ENCODE data around the gene ROR2. TPM values are rescaled to one million over a fixed set of nuclear protein-coding genes. Genes with fewer than 3 reads are reported as not detected.

ROR2 gene
- total and polyA plus RNA-seq, 4 donors: 0.13 to 0.84 (median 0.52) TPM

- Histone ChIP-seq H3K4me1 (ENCODE audit: control insufficient read depth in 4 of 4, insufficient read depth in 4 of 4, low read length in 3 of 4) (peaks cover 0 to 6% (median 0%) of the 10 kb centered on the region in 4 donors), H3K27me3 (ENCODE audit: control insufficient read depth in 4 of 4, insufficient read depth in 4 of 4, low read length in 3 of 4) (peaks cover 0 to 3% (median 0%) of the 10 kb centered on the region in 4 donors), H3K9me3 (ENCODE audit: control insufficient read depth in 4 of 4, low read length in 3 of 4) (no peaks in the 10 kb centered on the region), H3K9ac (ENCODE audit: low read depth in 1 of 2, low read length in 2 of 2) (no peak overlapping the region), H3K27ac (ENCODE audit: low read depth in 1 of 2, low read length in 2 of 2) (no peak overlapping the region), H3K4me3 (ENCODE audit: low read depth in 1 of 3, low read length in 3 of 3) (no peak overlapping the region), H3K36me3 (ENCODE audit: control insufficient read depth in 4 of 4, insufficient read depth in 3 of 4, low read depth in 1 of 4, low read length in 3 of 4) (no peaks in the 10 kb centered on the region)
- WGBS: 32% methylated on average over 1 of the region's 1 CpG
- TF ChIP-seq GABPA (IDR thresholded peaks at IDR 0.05 in 1 of 2, conservative IDR thresholded peaks at IDR 0.05 in 1 of 2): no peak
- TF ChIP-seq YY1 (IDR thresholded peaks at IDR 0.05): no peak
- TF ChIP-seq, protein P1, sequence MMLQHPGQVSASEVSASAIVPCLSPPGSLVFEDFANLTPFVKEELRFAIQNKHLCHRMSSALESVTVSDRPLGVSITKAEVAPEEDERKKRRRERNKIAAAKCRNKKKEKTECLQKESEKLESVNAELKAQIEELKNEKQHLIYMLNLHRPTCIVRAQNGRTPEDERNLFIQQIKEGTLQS (IDR thresholded peaks at IDR 0.05): no peak
- no peak for TF ChIP-seq FOXA2 (IDR thresholded peaks at IDR 0.05)
- TF ChIP-seq, protein P2, sequence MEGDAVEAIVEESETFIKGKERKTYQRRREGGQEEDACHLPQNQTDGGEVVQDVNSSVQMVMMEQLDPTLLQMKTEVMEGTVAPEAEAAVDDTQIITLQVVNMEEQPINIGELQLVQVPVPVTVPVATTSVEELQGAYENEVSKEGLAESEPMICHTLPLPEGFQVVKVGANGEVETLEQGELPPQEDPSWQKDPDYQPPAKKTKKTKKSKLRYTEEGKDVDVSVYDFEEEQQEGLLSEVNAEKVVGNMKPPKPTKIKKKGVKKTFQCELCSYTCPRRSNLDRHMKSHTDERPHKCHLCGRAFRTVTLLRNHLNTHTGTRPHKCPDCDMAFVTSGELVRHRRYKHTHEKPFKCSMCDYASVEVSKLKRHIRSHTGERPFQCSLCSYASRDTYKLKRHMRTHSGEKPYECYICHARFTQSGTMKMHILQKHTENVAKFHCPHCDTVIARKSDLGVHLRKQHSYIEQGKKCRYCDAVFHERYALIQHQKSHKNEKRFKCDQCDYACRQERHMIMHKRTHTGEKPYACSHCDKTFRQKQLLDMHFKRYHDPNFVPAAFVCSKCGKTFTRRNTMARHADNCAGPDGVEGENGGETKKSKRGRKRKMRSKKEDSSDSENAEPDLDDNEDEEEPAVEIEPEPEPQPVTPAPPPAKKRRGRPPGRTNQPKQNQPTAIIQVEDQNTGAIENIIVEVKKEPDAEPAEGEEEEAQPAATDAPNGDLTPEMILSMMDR (IDR thresholded peaks at IDR 0.05; ENCODE audit: low read depth, low read length, missing input control): no peak
- TF ChIP-seq HNF4A (conservative IDR thresholded peaks at IDR 0.05): no peak
- TF ChIP-seq SP1 (IDR thresholded peaks at IDR 0.05): no peak
- TF ChIP-seq RXRA (IDR thresholded peaks at IDR 0.05): no peak
- TF ChIP-seq EGR1 (IDR thresholded peaks at IDR 0.05; ENCODE audit: low read depth in 2 of 2): no peak
- DNase-seq (ENCODE audit: low spot score): no peak
These were observed 52.8 kb downstream of the ROR2 start for GRCh38 chr9:91897201-91897600.

- no peak for DNase-seq (ENCODE audit: low spot score)
- no peak overlapping the region for H3K4me3 ChIP-seq (ENCODE audit: low read depth in 1 of 3, low read length in 3 of 3)
- no peaks in the 10 kb centered on the region for H3K36me3 ChIP-seq (ENCODE audit: control insufficient read depth in 4 of 4, insufficient read depth in 3 of 4, low read depth in 1 of 4, low read length in 3 of 4)
- no peaks in the 10 kb centered on the region for H3K9me3 ChIP-seq (ENCODE audit: control insufficient read depth in 4 of 4, low read length in 3 of 4)
- WGBS: 43% methylated on average over 11 of the region's 11 CpGs
- no peak overlapping the region for H3K9ac ChIP-seq (ENCODE audit: low read depth in 1 of 2, low read length in 2 of 2)
- peaks cover 0 to 3% (median 0%) of the 10 kb centered on the region in 4 donors for H3K27me3 ChIP-seq (ENCODE audit: control insufficient read depth in 4 of 4, insufficient read depth in 4 of 4, low read length in 3 of 4)
- peaks cover 0 to 6% (median 0%) of the 10 kb centered on the region in 4 donors for H3K4me1 ChIP-seq (ENCODE audit: control insufficient read depth in 4 of 4, insufficient read depth in 4 of 4, low read length in 3 of 4)
- no peak overlapping the region for H3K27ac ChIP-seq (ENCODE audit: low read depth in 1 of 2, low read length in 2 of 2)
- TF ChIP-seq SP1 (IDR thresholded peaks at IDR 0.05) (no peak), HNF4A (conservative IDR thresholded peaks at IDR 0.05) (no peak), JUND (IDR thresholded peaks at IDR 0.05) (no peak), FOXA1 (IDR thresholded peaks at IDR 0.05) (no peak), MAX (IDR thresholded peaks at IDR 0.05) (no peak), TAF1 (conservative IDR thresholded peaks at IDR 0.05) (no peak), EGR1 (IDR thresholded peaks at IDR 0.05; ENCODE audit: low read depth in 2 of 2) (no peak), ZBTB33 (IDR thresholded peaks at IDR 0.05) (no peak), YY1 (IDR thresholded peaks at IDR 0.05) (no peak)
- TF ChIP-seq, protein P1 (IDR thresholded peaks at IDR 0.05): no peak
- TF ChIP-seq, protein P3, sequence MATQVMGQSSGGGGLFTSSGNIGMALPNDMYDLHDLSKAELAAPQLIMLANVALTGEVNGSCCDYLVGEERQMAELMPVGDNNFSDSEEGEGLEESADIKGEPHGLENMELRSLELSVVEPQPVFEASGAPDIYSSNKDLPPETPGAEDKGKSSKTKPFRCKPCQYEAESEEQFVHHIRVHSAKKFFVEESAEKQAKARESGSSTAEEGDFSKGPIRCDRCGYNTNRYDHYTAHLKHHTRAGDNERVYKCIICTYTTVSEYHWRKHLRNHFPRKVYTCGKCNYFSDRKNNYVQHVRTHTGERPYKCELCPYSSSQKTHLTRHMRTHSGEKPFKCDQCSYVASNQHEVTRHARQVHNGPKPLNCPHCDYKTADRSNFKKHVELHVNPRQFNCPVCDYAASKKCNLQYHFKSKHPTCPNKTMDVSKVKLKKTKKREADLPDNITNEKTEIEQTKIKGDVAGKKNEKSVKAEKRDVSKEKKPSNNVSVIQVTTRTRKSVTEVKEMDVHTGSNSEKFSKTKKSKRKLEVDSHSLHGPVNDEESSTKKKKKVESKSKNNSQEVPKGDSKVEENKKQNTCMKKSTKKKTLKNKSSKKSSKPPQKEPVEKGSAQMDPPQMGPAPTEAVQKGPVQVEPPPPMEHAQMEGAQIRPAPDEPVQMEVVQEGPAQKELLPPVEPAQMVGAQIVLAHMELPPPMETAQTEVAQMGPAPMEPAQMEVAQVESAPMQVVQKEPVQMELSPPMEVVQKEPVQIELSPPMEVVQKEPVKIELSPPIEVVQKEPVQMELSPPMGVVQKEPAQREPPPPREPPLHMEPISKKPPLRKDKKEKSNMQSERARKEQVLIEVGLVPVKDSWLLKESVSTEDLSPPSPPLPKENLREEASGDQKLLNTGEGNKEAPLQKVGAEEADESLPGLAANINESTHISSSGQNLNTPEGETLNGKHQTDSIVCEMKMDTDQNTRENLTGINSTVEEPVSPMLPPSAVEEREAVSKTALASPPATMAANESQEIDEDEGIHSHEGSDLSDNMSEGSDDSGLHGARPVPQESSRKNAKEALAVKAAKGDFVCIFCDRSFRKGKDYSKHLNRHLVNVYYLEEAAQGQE (IDR thresholded peaks at IDR 0.05): no peak
These were observed 53.4 kb downstream of the ROR2 start for GRCh38 chr9:91896513-91897121.

Measured in liver (tissue), 9 donors.